Cardiac septum (tissue), 1 donor: Measurements from ENCODE around the gene ZNF277. TPM values are rescaled to one million over a fixed set of nuclear protein-coding genes. Genes with fewer than 3 reads are reported as not detected.
"Not testable (repeated sequence)": the region's sequence is repeated elsewhere in the genome, so short reads cannot be mapped to it uniquely, and the experiment has no call there.

Source experiments
- DNase-seq: peaks from one replicate; pipeline ENCODE4 v3.0.0-alpha.2; 2020; ENCODE audit warnings: low spot score
- intact Hi-C: fragments of 100-400 bp; cut with DNase I; formaldehyde crosslinking; loops from one replicate; pipeline ENCODE4 v1.14.0; 2022
- total RNA-seq: library from RNA; stranded (reverse); fragmentation: NEBNext Ultra II Directional; extraction: Animal tissue kit (Norgen Biotek cat#: 25700); gene quantifications from one replicate; pipeline ENCODE4 v1.2.1, GENCODE V29; 2021
- donor health status: DM: no; HTN: no; CAD: no.

ZNF277 gene
- total RNA-seq, 1 donor from 2014 or later, result 16.3 TPM

DNA sequence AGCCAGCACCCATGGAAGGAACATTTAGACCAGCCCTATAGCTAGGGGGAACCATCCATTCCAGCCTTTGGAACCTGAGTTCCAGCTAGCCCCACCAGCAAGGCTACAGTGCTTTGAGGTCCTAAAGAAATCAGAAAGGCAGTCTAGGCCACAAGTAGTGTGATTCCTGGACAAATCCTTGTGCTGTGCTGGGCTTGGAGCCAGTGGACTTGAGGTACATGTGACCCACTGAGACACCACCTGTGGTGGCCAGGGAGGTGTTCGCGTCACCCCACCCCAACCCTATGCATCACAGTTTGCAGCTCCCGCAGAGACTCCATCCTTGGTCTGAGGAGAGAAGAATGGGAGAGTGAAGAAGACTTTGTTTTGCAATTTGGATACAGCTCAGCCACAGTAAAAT lies 31.8 kb downstream of the ZNF277 start:
- intact Hi-C loops, result no loop called here
- DNase-seq, result no peak

DNA sequence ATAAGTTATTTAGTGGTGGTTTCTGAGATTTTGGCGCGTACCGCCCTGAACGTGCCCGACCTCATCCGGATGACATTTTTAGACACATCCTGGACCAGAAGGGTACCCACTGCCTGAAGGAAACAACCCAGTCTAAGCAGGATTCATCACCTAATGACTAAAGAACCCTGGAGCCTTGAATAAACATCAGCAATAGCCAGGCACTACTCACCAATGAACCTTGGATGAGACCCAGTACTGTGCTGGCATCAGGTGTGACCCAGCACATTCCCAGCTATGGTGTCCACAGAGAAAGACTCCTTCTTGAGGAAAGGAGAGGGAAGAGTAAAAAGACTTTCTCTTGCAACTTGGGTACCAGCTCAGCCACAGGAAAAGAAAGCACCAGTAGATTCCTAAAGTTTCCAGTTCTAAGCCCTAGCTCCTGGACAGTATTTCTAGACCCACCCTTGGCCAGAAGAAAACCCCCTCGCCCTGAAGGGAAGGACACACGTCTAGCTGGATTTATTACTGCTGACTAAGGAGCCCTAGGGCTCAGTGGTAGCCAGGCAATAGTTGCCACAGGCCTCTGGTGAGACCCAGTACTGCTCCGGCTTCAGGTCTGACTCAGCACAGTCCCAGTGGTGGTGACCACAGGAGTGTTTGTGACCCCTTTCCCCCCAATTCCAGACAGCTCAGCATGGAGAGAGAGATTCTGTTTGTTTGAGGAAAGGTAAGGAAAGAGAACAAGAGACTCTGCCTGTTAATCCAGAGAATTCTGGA lies 32.5 kb downstream of the ZNF277 start:
- DNase-seq, result no peak
- intact Hi-C loops, result no loop called here

DNA sequence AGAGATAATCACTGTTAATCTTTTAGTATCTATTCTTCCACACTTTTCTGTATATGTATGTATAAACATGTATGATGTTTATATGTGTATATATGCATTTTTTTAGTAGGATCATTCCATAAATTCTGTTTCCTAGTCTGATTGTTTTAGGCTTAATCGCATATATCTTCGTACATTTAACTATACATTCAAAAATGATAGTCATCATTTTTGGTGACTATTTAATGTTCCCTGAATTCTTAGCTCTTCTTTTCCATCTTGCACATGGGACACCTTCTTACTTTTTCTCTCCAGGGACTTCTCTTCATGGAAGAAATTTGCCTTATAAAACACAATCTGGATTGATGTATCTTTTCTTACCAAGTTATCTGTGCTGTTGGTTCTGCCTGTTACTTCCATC lies 42.1 kb downstream of the ZNF277 start:
- intact Hi-C loops, result no loop called here
- no peak for DNase-seq

DNA sequence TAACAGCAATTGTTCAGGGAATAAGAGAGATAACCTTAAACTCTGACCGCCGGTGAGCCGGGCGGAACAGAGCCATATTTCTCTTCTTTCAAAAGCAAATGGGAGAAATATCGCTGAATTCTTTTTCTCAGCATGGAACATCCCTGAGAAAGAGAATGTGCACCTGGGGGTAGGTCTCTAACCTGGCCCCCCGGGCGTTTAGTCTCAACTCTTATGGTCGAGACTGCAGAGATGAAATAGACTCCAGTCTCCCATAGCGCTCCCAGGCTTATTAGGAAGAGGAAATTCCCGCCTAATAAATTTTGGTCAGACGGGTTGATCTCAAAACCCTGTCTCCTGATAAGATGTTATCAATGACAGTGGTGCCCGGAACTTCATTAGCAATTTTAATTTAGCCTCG lies 43.5 kb downstream of the ZNF277 start:
- intact Hi-C loops, DNase-seq: not testable (repeated sequence)

DNA sequence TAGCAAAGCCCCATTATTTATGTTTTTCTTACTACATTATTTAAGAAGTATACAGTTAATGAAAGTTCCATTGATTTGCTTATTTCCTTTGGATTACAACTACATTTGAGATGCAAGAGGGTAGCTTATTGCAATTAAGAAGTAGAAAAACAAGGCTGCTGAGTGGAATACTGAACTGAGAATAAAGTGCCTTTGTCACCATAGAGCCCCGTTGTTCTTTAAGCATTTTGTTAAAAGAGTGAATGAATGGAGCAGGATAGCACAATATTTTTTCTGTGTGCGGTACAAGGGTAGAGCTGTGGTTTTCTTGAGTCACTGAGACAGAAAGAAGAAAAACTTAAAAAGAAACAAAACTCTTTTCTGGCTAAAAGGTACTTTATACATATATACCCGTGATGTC lies 45.6 kb downstream of the ZNF277 start:
- DNase-seq, result no peak
- intact Hi-C loops, result no loop called here

DNA sequence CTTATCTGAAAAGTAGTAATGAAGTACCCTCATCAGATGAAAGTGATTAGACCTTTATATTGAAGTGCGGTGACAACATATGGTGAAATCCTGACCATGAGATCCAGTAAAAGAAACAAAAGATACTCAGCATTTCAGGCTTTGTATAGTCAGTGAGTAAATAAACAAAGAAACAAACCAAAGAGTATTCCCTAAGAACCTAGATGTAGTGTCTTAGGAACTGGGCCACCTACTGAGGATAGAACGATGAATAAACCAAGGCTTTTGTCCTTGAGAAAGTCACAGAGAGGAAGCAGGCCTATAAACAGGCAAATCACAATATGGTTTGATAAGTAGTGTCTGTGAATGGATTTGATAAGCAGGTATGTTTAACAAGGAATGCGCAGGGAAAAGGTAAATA lies 46.2 kb downstream of the ZNF277 start:
- intact Hi-C loops, result no loop called here
- DNase-seq, result no peak

DNA sequence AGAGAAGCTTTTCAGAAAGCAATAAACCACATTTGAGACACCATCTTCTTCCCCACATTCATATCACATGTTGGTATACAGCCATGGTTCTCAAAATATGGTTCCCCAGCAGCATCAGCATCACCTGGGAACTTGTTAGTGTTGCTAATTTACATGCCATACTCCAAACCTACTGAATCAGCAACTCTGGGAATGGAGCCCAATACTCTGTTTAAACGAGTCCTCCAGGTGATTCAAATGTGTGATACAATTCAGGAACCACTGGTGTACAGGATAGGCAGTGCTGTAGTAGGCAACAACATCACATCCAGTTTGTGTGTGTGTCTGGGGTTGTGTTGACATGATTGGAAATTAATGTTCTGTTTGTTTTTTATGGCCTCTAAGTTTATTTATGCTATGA lies 47.7 kb downstream of the ZNF277 start:
- intact Hi-C loops, result no loop called here
- no peak for DNase-seq

DNA sequence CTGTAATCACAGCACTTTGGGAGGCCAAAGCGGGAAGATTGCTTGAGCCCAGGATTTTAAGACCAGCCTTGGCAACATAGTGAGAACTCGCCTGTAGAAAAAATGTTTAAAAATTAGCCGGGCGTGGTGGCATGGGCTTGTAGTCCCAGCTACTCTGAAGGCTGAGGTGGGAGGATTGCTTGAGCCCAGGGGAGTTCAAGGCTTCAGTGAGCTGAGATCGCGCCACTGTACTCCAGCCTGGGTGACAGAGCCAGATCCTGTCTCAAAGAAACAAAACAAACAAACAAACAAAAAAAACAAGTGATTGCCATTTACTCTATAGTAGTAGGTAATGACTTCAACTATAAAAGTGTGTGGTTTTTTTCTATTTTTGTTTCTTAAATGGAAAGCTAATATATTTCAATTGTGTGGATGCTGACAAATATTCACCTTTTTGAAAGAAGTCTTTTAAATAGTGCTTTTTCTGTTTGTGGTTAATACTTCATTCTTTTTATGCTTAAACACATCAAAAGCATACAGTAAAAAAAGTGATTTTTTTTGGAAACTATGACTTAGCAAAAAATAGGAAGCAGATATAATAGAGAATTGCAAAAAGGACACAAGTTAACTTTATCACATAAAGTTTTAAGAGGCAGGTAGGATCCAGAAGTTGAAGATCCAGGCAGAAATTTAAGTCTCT lies 48.4 kb downstream of the ZNF277 start:
- DNase-seq, result no peak

DNA sequence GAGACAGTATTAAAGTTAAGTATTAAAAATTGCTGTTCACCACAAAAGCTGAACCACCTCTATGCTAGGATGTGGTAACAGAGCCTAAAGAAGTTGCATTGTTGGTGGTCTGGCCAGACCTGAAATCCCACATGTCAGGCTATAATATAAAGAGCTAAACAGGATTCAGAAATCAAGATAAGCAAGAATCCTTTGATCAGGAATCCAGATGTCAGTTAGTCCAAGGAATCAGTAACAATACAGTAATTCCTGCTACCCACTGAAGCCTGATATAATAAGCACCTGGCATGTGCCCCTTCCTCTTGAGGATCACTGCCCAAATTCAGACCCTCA lies 48.9 kb downstream of the ZNF277 start:
- intact Hi-C loops, result no loop called here
- DNase-seq, result no peak

More for the DNA sequence above, 48.4 kb downstream of the ZNF277 start:
- intact Hi-C loops, result no loop called here

DNA sequence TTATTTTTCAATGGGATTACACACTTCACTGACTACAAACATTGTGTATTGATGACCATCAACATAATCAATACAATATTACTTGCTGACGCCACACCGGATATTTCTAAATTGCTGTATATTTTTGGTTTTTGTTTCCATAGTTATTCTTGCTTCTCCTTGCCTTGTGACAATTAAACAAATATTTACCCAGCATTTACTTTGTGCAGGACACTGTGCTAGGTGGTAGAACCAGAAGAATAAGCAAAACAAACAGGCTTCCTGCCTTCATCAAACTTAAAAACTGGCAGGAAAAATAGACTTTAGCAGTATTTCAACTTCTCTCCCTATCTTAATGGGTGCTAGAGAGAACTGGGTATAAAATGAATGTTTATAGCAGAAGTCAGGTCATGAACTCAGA lies 50.6 kb downstream of the ZNF277 start:
- no peak for DNase-seq
- intact Hi-C loops, result no loop called here

DNA sequence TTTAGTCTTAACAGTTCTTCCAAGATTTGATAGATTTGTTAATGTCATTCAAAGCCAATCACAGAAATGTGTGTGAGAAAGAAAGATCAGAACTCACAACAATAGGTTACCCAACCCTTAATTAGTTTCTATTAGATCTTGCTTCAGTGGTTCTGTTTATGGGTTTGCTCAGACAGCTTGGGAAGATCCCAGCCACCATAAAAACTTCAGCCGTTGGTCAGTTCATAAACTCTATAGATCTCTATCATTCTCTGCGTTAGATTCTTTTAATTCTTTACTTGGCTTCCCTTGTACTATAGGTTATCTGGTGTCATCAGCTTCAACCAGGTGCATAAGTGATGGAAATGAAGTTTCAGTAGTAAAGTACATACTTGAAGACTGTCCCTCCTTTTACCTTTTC lies 54.4 kb downstream of the ZNF277 start:
- intact Hi-C loops, result no loop called here
- no peak for DNase-seq

DNA sequence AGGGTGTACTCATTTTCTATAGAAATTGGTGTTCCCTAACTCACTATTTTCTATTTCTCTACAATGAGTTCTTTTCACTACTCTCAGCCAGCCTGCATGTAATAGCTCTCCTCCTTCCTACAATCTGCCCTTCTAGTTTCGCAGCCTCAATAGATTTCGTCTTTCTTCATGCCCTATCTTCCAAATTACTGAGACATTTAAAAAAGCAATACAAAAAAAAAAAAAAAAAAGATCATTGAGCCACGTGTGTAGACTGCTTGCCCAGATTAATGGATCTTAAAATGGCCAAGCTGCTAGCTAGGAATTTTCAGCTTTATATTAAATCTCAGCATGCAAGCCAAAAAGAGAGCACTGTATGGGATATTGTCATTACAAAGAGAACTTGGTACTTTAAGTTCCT lies 55.5 kb downstream of the ZNF277 start:
- DNase-seq, result no peak
- intact Hi-C loops, result no loop called here

DNA sequence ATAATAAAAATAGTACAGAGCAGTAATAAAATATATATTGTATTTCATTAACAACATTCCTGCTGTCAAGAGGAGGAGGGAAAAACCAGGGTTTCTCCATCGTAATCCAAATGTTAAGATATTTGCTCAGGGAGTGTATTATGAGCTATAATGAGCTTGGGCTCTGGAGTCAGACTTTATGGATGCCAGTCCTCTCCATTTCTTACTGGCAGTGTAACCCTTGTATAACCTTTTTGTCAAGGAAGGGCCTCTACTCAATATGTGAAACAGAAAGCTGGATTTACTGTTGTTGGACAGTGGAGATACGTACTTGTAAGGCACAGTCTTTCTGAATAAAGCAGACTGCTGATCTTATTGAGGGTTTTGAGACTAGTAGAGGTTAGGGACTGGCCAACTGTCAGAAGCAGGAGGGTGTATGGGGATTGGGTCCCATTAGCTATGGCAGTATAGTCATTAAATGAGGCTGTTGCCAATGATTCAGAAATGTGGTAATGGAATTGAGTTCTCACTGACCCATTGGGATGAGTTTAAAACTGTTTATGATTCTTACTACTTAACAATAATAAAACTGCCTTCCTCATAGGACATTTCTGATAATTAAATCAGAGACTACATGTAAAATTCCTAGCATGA lies 56.5 kb downstream of the ZNF277 start:
- DNase-seq, result no peak
- intact Hi-C loops, result no loop called here

DNA sequence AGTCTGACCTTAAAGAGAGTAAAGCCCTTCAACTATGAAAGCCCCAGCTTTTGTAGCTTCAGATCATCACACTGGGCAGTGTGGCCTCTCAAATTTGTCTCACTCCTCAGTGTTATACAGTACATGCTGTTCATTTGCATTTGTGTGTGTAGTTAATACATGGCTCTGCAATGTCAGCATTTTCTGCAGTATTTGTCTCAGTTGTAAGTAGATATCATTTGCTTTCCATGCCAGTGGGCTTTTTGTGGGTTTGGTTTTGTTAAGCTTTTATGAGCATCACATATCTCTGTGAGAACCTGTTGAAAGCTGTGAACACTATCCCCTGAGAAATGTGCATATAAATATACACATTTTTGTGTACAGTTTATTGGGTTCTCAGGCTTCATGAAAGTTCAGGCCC lies 57.0 kb downstream of the ZNF277 start:
- intact Hi-C loops, result no loop called here
- no peak for DNase-seq

DNA sequence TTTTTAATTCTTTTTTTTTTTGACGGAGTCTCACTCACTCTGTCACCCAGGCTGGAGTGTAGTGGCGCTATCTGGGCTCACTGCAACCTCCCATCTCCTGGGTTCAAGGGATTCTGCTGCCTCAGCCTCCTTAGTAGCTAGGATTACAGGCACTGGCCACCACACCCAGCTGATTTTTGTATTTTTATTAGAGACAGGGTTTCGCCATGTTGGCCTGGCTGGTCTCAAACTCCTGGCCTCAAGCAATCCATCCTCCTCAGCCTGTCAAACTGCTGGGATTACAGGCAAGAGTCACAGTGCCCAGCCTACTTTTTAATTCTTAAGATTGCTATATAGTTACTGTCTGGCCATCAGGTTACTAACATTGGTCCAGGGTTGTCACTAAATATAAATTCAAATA lies 59.6 kb downstream of the ZNF277 start:
- intact Hi-C loops, result no loop called here
- no peak for DNase-seq

DNA sequence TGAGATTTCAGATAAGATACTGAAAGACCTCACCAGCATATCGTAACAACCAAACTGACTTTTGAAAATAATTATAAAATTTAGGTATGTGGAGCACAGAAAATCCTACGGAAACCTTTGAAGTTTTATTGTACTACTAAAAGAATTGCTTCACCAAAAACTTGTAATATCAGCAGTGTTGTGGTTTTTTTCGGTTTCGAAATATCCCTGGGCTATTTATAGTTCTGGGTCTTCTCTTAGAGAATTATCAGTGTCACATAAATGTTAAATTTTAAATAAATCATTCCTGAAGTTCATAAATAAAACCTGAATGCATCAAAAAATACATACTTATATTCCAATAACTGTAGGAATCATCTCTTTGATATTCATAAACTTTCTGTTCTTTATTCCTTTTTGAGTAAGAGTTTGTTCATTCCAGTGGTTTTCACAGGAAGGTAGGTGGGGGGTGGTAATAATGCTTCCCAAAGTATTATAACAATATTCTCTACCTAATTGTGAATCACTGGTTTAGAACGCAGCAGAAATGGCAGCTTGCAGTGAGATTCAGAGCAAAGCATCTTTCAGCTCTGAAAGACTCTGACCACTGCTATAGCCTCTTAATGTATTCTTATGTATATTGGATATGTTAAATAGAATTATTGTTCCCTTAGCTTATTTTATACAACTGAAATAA lies 60.2 kb downstream of the ZNF277 start:
- no peak for DNase-seq
- intact Hi-C loops, result no loop called here

DNA sequence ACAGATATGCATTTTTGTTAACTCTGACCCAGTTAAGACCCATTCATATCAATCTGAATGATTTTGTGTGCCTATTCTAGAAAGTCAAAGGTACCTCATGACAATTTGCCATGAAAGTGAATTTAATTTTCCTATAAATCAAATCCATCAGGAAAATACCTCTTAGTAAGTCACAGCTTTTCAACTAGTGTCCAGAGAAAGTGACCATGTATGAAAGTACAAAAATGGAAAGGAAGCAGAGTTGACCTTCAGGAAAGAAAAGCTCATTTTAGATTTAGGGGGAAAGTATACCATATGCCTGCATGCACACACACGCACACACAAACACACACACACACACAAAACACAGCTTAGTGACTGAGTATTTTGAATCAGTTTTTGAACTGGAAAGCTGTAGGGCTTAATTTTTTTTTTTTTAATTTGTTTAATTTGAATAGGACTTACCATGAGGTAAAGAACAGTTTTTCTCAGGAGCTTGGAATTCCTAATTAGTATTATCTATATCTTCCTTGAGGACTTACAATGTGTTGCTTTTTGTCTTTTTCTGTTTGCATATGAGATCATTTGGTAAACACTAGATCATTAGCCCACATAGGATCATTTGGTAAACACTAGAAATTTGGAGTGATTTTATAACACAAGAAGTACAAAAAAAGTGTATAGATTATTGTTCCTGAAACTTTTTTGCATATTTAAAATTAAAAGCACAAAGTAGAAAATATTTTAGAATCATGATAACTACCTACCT lies 61.6 kb downstream of the ZNF277 start:
- no peak for DNase-seq
- intact Hi-C loops, result no loop called here

DNA sequence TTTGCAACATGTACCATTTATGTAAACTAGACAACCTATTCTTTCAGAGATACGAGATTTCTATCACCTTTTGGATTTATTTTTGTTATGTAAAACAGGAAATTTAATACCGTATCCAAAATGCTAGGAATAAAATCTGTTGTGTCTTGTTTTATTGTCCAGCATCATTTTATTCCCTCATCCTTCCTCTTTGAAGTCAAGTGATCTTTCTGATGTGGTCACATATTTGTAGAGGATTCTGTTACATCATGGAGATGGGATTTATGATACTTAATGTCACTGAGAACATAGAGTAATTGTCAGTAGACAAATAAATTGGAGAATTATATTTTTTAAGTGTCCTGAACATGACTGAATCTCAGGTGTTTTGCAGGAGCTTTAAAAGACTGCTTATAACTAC lies 64.7 kb downstream of the ZNF277 start:
- no peak for DNase-seq
- intact Hi-C loops, result no loop called here

DNA sequence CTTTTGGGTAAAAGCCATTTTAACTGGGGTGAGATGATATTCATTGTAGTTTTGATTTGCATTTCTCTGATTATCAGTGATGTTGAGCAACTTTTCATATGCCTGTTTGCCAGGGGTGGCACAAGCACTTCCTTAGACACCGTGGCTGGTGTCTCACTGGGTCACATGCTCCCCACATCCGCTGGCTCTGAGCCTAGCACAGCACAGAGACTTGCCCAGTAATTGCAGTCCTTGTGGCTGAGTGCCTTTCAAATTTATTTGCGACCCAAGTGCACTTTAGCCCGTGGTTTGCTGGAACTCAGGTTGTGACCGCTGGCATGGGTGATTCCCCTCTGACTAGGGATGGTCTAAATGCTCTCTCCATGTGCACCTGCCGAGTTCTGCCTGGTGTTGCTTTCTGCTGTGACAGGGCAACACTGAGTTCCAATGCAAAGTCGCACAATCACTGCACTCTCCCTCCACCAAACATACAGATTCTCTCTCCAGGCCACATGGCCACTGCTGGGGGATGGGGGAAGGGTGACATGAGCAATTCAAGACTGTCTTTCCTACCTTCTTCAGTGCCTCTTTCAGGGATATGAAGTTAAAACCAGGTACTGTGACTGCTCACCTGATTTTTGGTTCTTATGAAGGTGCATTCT lies 66.5 kb downstream of the ZNF277 start:
- no peak for DNase-seq
- intact Hi-C loops, result no loop called here
